ENCODE results near the gene ABL2. TPM values are rescaled to one million over a fixed set of nuclear protein-coding genes. Genes with fewer than 3 reads are reported as not detected.

Gene ABL2
- total RNA-seq, 1 experiment from 2014 or later: 38.3 TPM

GRCh38 chr1:179129702-179130473 lies 99.6 kb downstream of the ABL2 start:
- Histone ChIP-seq H3K4me3 (ENCODE audit: low read depth in 2 of 2, low read length in 2 of 2) (peak overlapping the region; percentile 35 to 49), H3K27me3 (ENCODE audit: control insufficient read depth, insufficient read depth, low read length) (no peaks in the 10 kb centered on the region), H3K36me3 (ENCODE audit: control insufficient read depth, insufficient read depth, low read length) (no peaks in the 10 kb centered on the region; the same call in 1 of the 2 replicates), H3K27ac (ENCODE audit: low read length) (peak overlapping the region; percentile 74), H3K4me1 (ENCODE audit: control insufficient read depth, insufficient read depth, low read length) (peaks cover 23% of the 10 kb centered on the region), H3K9me3 (ENCODE audit: control insufficient read depth, insufficient read depth, low read depth, low read length) (no peaks in the 10 kb centered on the region)
- TF ChIP-seq TCF7L2 (IDR thresholded peaks at IDR 0.05; ENCODE audit: low read depth, low read length) (no peak), CTCF (IDR thresholded peaks at IDR 0.05) (no peak), POLR2AphosphoS5 (IDR thresholded peaks at IDR 0.05; ENCODE audit: low read depth, low read length) (no peak), SIN3A (IDR thresholded peaks at IDR 0.05; ENCODE audit: borderline replicate concordance, insufficient read depth, low read depth, low read length) (no peak), REST (IDR thresholded peaks at IDR 0.05; ENCODE audit: insufficient read depth in 1 of 2, low read depth in 2 of 2, low read length in 1 of 2) (no peak)
- BruUV-seq (replicated peaks): no TSS peak
- ChIA-PET CTCF (interaction anchor here (0.7 kb wide), 1 partner anchor 24 kb away, joined by 7 read pairs; no protein-coding TSS in a partner anchor), POLR2A (interaction anchor here (0.6 to 0.7 kb wide), 3 partner anchors 17 to 165 kb away, joined by 4 to 6 read pairs (median 6); no protein-coding TSS in a partner anchor)
- intact Hi-C loops (cut with micrococcal nuclease; ENCODE audit: unreplicated experiment) (no loop called here), in situ Hi-C loops (cut with HindIII; ENCODE audit: low pct_unique_long_range_greater_than_20kb, low sequenced_read_pairs) (no loop called here)
- ATAC-seq (peak; percentile 78), DNase-seq (ENCODE audit: low read depth, low spot score) (no peak)

- no peaks in the 10 kb centered on the region; the same call in 1 of the 2 replicates for H3K36me3 ChIP-seq (ENCODE audit: control insufficient read depth, insufficient read depth, low read length)
- BruUV-seq (replicated peaks): no TSS peak
- H3K9me3 ChIP-seq (ENCODE audit: control insufficient read depth, insufficient read depth, low read depth, low read length): no peaks in the 10 kb centered on the region
- ChIA-PET CTCF (no interaction called here), POLR2A (interaction anchor here (0.5 kb wide), 1 partner anchor 12 kb away, joined by 3 read pairs; no protein-coding TSS in a partner anchor)
- DNase-seq (ENCODE audit: low read depth, low spot score): no peak
- peaks cover 23% of the 10 kb centered on the region for H3K4me1 ChIP-seq (ENCODE audit: control insufficient read depth, insufficient read depth, low read length)
- no peak overlapping the region for H3K4me3 ChIP-seq (ENCODE audit: low read depth in 2 of 2, low read length in 2 of 2)
- TF ChIP-seq POLR2AphosphoS5 (IDR thresholded peaks at IDR 0.05; ENCODE audit: low read depth, low read length) (no peak), REST (IDR thresholded peaks at IDR 0.05; ENCODE audit: insufficient read depth in 1 of 2, low read depth in 2 of 2, low read length in 1 of 2) (no peak), CTCF (IDR thresholded peaks at IDR 0.05) (no peak), SIN3A (IDR thresholded peaks at IDR 0.05; ENCODE audit: borderline replicate concordance, insufficient read depth, low read depth, low read length) (no peak)
- intact Hi-C loops (cut with micrococcal nuclease; ENCODE audit: unreplicated experiment) (no loop called here), in situ Hi-C loops (cut with HindIII; ENCODE audit: low pct_unique_long_range_greater_than_20kb, low sequenced_read_pairs) (no loop called here)
- no peaks in the 10 kb centered on the region for H3K27me3 ChIP-seq (ENCODE audit: control insufficient read depth, insufficient read depth, low read length)
- no peak for ATAC-seq
- H3K27ac ChIP-seq (ENCODE audit: low read length): peak overlapping the region; percentile 74
Observed at GRCh38 chr1:179128520-179128919, 101.0 kb downstream of the ABL2 start.

Measured in Panc1 (cell line).